Epithelial cell of proximal tubule (primary cell): ENCODE measurements around the gene RAP1GDS1. TPM values are rescaled to one million over a fixed set of nuclear protein-coding genes. Genes with fewer than 3 reads are reported as not detected.

Source experiments
- DNase-seq: peaks from one replicate; pipeline ENCODE4 v3.0.0-alpha.2; 2011; ENCODE audit warnings: low read depth
- H3K4me3 ChIP-seq: 2 replicates; pipeline ENCODE4 v1.5.1; 2011; ENCODE audit warnings: low read depth, mild to moderate bottlenecking, low read length
- CTCF ChIP-seq: conservative IDR thresholded peaks from 2 replicates; pipeline ENCODE4 v1.5.1; 2012; ENCODE audit warnings: low read depth, mild to moderate bottlenecking, low read length
- total RNA-seq: library from RNA; depleted of rRNA; stranded (reverse); fragments of >200 nt; gene quantifications from 2 replicates; pipeline ENCODE4 v1.2.3, GENCODE V29; 2015

RAP1GDS1 gene
- total RNA-seq, 1 donor from 2014 or later, result 32.4 TPM

GRCh38 chr4:98484031-98484430 lies 222.8 kb downstream of the RAP1GDS1 start:
- H3K4me3 ChIP-seq, result no peak overlapping the region
- no peak for DNase-seq
- TF ChIP-seq CTCF, result no peak

GRCh38 chr4:98485816-98486345 lies 224.7 kb downstream of the RAP1GDS1 start:
- DNase-seq, result no peak
- no peak overlapping the region for H3K4me3 ChIP-seq
- no peak for TF ChIP-seq CTCF

- H3K4me3 ChIP-seq, result no peak overlapping the region
- no peak for TF ChIP-seq CTCF
- no peak for DNase-seq
Observed at GRCh38 chr4:98490251-98490650, 229.1 kb downstream of the RAP1GDS1 start.

GRCh38 chr4:98491899-98492559 lies 230.8 kb downstream of the RAP1GDS1 start:
- DNase-seq, result no peak
- no peak overlapping the region for H3K4me3 ChIP-seq
- no peak for TF ChIP-seq CTCF

DNA sequence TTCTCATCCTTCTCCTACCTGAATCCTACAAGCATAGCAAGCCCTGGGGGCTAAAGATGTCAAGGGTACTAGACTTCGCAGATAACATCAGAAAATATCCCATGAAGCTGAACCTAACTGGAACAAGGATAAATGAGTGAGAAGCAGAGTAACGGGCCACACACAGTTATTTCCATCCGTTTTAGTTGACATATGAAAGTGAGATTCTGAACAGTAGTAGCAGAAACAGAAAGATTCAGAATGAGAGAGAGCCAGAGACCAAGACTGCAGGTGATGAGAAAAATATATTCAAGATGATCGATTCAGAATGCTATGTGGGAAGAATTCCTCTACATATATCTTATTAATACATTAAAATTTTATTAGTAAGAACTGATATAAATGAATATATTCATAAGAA lies 232.1 kb downstream of the RAP1GDS1 start:
- TF ChIP-seq CTCF, result no peak
- no peak overlapping the region for H3K4me3 ChIP-seq
- no peak for DNase-seq

Other genes with a start within 250 kb of the RAP1GDS1 start
- not detected in 2 replicates for gene STPG2, start 117.9 kb upstream of the RAP1GDS1 start, total RNA-seq